Esophagus squamous epithelium (tissue), 4 donors: Measurements from ENCODE around the gene KNDC1.

ENCODE experiments used
- CTCF ChIP-seq, 6 experiments: fragments of 450-650 bp in 4 of 6; fragments of 200-600 bp in 2 of 6; sonication (generic) in 2 of 6; IDR thresholded peaks; one replicate each; pipeline ENCODE4 v1.5.1; 2016 to 2019; ENCODE audit warnings: antibody characterized with exemption in 6 of 6, mild to moderate bottlenecking in 4 of 6, moderate library complexity in 4 of 6
- POLR2A ChIP-seq, 4 donors: fragments of 450-650 bp; IDR thresholded peaks; one replicate each; pipeline ENCODE4 v1.6.1; 2017; ENCODE audit warnings: antibody characterized with exemption in 4 of 4, mild to moderate bottlenecking in 4 of 4, moderate library complexity in 3 of 4

GRCh38 chr10:133115976-133116375 is 44.0 kb upstream of the KNDC1 start:
- TF ChIP-seq CTCF (IDR thresholded peaks at IDR 0.05) (no peak), POLR2A (IDR thresholded peaks at IDR 0.05) (no peak)
